GM10266 (cell line): Measurements from ENCODE around the gene SLC38A6.

Source experiments
- DNase-seq: peaks from one replicate; pipeline ENCODE4 v3.0.0; 2012; ENCODE audit errors: extremely low spot score
- CTCF ChIP-seq: IDR thresholded peaks from 2 replicates; pipeline ENCODE4 v1.5.1; 2012; ENCODE audit warnings: mild to moderate bottlenecking, low read depth; ENCODE audit not compliant: control insufficient read depth, insufficient read depth; ENCODE audit errors: missing control alignments

SLC38A6 gene

GRCh38 chr14:60980811-60981632 is at the start of gene SLC38A6, which contains the start of gene TRMT5:
Gene SLC38A6 (plus strand): TSS chr14:60981245. CDS start chr14:60981278, 33 bp downstream.
Gene TRMT5 (minus strand): TSS chr14:60981079. CDS start chr14:60980973, 106 bp downstream.
- DNase-seq = peak; percentile 86

GRCh38 chr14:60933920-60934655 is 47.0 kb upstream of the SLC38A6 start:
- TF ChIP-seq CTCF = no peak
- no peak for DNase-seq

More at GRCh38 chr14:60980811-60981632, at the start of gene SLC38A6, which contains the start of gene TRMT5:
- TF ChIP-seq CTCF = no peak

- no peak for TF ChIP-seq CTCF
- no peak for DNase-seq
Observed at GRCh38 chr14:60935319-60935718, 45.7 kb upstream of the SLC38A6 start.

GRCh38 chr14:60943637-60944032 is 37.4 kb upstream of the SLC38A6 start:
- TF ChIP-seq CTCF = no peak
- DNase-seq = no peak

GRCh38 chr14:60944204-60944603 is 36.8 kb upstream of the SLC38A6 start:
- no peak for DNase-seq
- TF ChIP-seq CTCF = no peak

GRCh38 chr14:60945984-60946383 is 35.1 kb upstream of the SLC38A6 start:
- DNase-seq = no peak
- TF ChIP-seq CTCF = no peak

- no peak for TF ChIP-seq CTCF
- no peak for DNase-seq
Observed at GRCh38 chr14:60946773-60947172, 34.3 kb upstream of the SLC38A6 start.
